Ureter (tissue), 1 donor: ENCODE data around the gene CAMK2B. TPM values are rescaled to one million over a fixed set of nuclear protein-coding genes. Genes with fewer than 3 reads are reported as not detected.

Source experiments
- DNase-seq: peaks from one replicate; pipeline ENCODE4 v3.0.0-alpha.2; 2020; ENCODE audit warnings: low spot score
- total RNA-seq: library from RNA; stranded (reverse); gene quantifications from one replicate; pipeline ENCODE4 v1.2.4, GENCODE V29; 2023
- donor health status: DM: yes; HTN: yes; CAD: no.

The CAMK2B gene
- total RNA-seq, 1 donor from 2014 or later = not detected

DNA sequence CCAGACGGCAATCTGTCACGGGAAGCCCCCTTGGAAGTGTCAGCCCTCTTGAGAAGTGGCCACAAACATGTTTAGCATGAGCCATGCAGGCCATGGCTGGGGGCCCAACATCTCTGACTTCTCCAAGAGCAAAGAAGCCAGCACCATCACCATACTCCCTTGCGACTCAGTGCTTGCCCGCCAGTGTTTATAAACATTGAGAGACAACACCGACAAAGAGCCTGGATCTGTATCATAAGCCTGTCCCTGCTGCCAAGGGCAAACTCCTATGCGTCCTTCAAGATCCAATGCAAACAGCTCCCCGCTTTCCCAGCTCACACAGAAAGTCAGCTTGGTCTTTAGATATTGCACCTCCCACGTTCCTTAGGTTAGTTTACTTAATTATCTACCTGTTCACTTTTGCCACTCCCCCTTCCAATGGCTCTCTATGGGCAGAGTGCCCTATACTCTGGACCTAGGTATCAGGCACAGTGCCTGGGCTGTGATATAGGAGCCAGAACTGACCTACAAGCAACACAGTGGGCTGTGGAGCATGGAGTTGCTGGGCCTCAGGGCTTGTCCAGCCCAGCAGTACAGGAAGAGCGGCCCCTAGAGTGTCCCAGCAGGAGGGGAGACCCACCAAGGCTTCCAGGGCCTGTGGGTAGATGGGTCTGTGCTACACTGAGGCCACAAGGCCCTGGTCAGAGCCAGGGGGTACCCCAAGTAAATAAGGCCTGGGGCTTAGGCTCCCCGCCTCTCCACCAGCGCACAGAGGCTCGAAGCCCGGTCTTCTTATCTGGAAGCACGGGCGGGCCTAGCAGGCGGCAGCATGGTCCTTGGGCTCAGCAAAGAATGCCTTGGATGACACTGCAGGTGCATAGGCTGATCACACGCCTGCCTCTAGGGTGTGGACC, 37.7 kb downstream of the CAMK2B start:
- DNase-seq = peak; percentile 40

DNA sequence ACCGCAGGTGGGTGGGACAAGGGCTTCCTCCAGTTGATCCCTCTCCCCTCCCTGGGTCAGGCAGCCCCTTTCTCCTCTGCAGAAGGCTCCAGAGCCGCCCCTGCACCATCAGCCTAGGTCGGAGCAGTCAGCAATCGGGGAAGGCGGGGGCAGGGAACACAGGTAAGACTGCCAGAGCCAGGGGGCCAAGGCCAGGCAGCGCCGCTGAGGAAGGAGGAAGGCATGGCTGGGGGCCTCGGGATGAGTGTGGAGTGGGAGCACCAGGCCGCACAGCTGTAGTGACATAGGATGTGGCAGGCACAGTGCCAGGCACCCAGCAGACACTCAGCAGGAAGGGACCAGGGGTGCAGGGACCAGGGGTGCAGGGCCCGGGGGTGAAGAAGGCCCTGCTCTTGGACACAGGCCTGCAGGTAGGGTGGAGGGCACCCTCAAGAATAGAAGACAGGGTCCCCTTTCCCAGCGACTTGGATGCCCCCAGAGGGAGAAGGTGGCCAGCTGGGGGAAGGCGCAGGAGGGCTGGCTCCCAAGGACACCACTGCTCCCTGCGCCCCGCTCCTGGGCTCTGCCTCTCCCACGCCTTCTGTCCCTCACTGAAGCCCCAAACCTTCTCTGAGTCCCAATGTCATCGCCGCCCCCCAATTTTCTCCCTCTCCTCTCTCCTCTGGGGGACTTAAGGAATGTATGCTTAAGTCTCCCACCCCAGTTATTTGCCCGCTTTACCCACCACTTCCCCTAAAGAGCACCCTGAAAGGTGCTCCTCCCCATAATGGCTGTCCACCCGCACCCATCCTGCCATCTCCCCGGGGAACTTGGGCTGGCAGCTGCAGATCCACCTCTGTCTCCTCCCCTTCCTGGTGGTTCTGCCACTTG, 38.5 kb downstream of the CAMK2B start:
- peak; percentile 38 for DNase-seq

DNA sequence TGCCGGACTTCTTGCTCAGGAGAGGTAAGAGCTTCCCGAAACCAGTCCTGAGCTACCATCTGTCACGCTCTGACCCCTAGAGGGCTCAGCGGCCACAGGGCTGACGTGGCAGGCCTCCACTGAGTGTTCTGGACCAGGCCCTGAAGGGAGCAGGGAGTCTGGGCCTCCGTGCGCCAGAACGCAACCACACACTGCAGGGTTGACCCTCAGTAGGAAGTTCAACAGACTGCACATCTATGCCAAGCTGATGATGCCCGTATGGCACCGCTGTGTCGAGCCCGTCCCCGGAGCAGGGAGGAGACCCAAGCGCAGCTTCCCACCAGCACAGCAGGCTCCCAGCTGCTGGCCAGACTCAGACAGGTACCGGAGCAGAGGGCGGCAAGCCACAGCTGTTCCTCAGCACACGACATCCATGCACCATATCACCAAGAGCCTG, 39.2 kb downstream of the CAMK2B start:
- peak; percentile 36 for DNase-seq

DNA sequence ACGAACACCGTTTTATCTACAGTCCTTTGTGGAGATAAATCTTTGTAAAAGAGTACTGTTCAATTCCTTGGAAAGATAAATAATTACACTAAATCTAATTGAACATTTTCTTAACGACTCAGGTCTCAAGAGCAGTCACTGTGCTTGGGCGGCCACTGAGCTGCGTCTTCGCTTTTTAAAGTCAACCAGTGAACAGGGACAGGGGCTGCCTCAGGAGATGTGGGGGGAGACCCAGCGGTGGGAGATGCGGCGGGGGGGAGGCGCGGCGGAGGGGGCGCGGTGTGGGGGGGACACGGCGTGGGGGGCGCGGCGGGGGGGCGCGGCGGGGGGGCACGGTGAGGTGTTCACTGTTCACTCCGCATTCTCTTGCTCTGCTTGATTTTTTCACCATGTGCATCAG, 39.8 kb downstream of the CAMK2B start:
- DNase-seq = peak; percentile 20

DNA sequence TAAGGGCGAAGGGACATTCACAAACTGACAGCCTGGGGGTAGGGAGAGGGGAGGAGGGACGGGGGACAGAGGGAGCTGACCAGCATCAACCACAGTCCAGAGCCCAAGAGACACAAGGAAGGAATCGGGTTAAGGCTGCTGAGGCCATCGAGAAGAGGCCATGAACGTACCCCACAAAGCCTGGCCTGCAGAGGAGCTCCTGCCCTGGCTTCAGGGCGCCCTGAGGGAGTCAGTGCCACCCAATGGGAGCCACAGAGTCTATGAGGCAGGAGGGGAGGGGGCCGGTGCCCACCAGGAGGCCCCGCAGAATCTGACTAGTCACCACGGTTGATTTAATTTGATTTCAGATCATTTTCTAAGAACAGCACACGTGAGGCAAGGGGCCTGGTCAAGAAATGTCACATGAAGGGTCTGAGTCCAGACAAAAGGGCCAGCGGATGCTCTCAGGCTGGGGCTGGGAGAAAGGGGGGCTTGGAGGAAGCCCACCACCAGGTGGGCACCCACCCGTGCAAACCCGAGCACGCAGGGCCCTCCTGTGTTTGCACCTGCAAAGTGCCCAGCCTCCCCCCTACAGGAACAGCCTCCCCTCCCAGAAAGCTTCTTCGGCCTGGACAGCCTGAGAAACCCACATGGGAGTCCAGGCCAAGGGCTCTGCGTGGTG, 40.4 kb downstream of the CAMK2B start:
- DNase-seq = peak; percentile 36

DNA sequence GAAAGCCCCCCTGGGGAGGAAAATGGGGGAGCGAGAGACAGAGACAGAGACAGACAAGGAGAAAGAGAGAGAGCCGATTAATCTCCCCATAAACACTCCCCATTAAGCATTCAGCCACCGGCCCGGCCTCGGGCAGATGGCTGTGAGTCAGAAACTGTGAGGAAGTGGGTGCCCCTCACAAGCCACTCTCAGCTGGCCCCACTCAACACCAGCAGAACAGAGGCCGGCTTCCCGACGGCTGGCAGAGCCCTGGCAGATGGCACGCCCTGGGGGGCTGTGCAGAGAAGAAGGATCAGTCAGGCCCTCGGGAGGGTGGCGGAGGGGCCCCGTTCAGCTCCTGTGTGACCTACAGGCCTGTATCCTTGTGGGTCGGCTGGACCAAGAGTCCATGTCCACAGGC, 41.2 kb downstream of the CAMK2B start:
- DNase-seq = peak; percentile 41

DNA sequence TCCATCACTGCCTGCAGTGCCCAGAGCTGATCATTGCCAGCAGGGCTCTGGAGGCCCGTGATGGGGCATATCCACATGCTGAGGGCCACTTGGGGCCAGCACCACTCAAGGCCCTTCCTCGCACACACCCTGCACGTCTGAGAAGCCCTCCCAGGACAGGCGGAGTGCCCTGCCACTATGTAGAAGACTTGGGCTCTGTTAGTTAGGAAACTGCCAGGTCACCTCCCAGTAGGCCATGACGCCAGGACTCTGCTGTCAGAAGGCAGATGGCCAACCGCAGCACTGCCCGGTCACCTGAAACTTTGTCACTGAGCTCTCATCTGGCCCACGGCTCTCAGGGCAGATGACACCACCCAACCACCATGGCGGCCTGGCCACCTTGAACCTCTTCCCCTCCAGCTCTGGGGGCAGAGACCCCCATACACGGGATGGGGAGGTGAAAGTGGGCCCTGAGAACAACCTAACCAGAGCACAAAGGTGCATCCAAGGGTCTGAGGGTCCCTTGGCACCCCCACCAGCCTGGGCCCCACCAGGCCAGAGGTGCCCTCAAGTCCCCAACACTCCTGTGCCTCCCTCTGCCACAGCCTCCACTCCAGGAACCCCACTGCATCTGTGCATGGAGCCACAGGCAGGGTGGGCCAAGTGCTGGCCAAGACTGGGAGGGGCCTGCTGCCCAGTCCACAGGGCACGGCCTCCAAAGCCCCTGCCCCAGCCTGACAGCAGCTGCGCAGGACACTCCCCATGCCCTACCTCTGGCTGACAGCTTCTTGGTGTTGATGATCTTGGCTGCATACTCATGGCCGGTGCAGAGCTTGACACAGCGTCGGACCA, 41.8 kb downstream of the CAMK2B start:
- DNase-seq = peak; percentile 25

DNA sequence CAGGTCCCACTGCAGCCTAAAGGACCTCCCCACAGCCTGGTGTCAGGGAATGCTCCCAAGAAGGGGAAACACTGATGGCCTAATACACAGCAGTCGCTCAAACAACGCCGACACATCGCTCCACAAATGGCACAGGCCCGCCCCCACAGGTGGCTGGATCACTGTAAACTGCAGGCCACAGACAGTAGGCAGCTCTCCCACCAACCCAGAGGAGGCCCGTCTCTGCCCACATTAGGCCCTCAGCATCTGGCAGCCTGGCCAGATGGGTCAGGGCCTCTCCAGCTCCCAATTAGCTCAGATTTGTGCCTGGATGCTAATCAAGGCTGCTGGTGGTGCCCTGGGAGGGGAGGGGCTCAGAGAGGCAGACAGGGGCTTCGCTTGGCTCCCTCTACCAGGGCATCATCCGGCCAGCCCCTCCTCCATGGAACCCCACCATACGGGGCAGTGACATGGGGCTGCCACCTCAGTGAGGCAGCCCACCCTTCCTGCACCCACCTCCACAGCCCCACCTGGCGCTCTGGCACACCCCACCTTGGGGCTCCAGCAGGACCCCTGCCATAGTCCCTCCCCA, 42.7 kb downstream of the CAMK2B start:
- peak; percentile 36 for DNase-seq

DNA sequence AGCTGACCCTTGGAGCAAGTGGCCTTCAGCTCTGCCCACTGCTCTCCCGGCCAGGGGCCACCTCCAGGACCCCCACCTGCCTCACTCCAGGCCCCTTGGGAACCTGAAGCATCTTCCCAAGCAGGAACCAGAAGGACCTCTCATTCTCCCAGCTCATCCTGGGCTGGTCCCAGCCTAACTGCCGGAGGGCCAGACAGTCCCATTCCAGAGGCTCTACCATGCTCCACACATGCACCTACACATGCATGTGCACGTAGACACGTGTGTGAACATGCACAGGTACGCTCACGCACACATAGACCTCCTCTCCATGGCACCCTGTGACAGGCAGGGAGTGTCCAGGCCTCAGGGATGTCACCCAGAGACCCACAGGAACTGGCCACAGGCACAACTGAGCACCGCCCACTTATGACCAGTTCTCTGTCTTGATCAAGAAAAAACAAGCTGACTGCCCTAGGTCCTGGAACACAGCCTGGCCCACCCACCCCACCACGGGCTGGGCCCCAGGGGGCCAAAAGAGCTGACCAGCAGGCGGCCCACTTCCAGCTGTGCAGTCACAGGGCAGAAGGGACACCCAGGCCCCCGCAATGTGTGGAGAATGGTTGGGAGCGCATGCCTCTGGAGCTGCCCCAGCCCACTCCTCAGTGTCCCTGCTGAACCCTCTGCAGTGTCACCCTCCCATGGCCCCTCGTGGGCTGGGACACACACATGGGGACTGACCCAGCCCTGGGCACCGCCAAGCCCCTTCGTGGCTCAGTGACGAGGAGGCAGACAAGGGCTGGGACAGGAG, 43.4 kb downstream of the CAMK2B start:
- peak; percentile 40 for DNase-seq

DNA sequence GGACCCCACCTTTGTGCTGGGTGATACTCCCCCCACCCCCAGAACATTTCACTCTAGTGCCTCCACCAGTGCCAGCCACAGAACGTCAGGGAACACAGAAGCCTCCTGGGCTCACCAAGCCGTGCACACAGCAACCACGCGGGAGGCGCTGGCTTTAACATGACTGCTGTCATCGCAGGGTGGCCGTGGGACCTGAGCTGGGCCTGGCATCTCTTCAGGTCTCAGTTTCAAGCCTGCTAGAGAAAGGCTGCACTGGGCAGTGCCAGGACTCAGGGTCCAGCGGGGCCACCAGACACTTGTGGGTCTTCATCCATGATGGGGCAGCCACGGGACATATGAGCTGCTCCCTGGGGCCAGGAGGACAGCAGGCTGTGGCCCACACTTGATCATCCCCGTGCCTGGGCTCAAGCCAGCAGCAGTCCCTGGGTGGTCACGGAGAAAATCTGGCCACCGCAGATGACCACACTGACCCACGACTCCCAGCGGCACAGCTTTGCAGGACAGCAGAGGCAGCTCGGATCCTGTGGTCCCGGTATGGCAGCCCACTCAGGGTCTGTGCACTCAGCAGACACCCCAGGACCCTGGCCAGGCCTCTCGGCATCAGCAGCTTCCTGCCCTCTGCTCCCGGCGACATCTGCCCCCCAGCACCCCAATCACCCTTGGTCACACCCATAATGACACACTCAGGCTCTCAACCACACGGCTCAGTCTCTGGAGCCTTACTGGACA, 44.2 kb downstream of the CAMK2B start:
- peak; percentile 36 for DNase-seq

DNA sequence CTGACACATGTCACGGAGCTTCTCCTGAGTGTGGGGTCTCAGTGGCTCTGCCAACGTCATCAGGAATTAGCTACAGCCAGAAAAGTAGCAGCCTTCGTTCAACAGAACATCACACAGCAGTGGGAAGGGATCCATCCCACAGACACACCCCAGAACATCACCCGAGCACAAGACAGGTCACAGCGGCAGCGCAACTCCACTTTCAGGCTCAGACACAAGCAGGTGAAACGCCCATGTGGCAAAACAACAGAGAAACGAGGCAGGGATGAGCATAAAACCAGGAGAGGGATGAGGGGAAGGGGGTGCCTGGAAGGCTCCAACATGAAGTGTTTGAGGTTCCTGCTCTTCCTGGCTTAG, 44.8 kb downstream of the CAMK2B start:
- no peak for DNase-seq

DNA sequence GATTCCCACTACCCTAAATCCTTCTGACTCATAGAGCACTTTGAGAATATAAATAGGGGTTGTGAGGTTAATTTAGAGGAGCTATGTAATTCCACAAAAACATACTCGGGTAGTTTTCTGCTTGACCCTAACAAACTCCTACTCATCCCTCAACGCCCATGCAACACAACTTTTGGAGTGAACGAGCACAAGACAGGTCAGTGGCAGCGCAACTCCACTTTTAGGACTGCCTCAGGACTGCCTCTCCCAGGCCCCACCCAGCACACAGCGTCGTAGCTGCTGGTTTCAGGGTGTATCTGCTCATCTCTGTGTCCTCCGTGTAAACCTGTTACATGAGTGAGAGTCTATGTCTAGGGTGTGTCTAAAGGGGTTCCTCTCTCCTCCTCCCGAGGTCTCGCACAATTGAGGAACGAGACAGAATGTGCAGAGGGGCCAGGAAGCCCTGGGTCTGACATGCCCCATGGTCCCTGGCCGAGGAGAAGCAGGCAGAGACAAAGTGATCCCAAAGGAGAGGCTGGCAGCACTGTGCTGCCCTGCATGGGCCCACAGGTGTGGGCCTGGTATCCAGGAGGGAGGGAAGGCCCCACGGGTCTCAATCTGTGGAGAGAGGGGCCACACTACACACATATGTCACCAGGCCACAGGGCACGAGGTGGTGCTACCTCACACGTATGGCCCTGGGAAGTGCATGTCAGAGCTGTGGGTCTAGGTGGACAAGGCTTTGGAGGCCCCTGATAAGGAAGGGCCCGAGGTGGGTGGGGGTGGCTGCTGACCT, 45.5 kb downstream of the CAMK2B start:
- DNase-seq = peak; percentile 25

DNA sequence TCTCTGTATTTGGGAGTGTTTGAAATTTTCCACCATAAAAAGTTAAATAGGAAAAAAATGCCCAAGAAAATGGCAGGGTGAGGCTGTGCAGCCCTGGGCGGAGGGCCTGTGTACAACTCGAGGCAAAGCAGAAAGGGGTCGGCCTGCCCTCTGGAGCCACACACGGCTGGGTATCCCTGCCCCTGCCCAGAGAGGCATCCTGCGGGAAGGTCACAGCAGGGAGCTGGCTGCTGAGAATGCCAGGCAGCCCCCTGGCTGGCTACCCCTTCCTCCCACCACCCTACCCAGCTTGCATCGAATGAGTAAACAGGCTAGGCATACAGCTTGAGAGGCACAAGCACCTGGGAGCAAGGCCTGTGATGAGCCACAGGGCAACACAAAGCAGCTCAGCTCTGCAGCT, 46.1 kb downstream of the CAMK2B start:
- peak; percentile 17 for DNase-seq

DNA sequence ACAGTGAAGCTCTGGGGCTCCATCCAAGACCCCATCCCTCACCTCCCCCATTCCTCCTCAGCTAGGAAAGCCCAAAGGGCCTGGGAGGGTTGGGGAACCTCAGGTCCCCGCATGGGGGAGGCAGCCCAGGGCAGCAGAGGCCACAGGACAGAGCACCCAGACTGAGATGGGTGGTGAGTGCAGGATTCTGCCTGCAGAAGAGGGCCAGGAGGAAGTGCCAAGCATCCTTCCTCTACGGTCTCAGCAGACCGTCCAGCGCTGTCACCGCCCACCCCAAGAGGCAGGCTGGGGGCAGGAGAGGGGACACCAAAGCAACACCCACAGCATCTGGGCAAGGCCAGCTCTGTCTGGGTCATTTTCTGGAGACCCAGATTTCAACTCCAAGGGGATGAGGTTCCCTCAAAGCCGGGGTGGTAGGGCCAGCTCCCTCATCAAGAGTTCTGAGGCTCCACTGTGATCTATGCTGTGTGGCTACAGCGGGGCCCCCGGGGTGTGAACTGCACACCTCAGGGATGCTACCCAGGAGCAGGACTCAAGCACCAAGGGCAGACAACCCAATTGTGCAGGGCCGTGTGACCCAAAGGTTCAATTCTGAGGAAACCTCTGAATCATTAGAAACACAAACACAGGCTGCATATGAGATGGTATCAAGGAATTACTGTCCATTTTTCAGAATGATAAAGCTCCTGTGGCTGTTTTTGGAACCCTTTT, 46.8 kb downstream of the CAMK2B start:
- peak; percentile 20 for DNase-seq

DNA sequence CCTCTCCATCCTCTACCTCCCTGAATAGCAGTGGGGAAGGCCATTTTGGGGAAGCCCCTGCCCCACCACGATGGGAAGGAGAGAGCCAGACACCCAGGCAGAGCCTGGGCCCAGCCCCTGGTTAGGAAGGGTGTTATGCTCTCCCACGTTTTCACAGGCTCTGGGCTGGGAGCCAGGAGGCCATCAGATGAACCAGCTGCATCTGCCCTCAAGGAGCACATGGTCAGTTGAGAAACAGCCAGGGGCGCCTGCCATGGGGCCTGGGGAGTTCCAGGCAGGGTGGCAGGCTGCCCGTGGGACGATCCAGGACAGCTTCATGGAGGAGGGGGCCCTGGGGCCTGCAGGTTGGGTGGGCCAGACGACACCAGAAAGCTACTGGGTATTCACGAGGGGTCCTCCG, 47.5 kb downstream of the CAMK2B start:
- DNase-seq = no peak

DNA sequence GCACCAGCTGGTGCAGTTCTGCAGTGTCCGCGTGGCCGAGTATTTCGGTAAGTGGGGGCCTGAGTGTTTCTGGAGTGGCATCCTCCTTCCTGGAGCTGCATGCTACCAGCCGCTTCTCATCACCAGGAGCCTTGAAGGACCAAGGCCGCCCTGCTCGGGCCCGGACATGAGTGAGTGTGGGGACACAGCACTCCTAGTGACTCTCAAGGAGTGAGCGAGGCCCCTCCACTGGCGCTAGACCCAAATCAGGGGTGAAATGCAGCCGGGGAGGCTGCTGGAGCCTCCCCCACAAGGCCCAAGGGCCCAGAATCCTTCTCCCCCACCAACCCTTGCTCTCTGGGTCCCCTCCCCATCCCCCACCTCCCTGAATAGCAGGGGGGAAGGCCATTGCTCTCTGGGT, 48.0 kb downstream of the CAMK2B start:
- no peak for DNase-seq

DNA sequence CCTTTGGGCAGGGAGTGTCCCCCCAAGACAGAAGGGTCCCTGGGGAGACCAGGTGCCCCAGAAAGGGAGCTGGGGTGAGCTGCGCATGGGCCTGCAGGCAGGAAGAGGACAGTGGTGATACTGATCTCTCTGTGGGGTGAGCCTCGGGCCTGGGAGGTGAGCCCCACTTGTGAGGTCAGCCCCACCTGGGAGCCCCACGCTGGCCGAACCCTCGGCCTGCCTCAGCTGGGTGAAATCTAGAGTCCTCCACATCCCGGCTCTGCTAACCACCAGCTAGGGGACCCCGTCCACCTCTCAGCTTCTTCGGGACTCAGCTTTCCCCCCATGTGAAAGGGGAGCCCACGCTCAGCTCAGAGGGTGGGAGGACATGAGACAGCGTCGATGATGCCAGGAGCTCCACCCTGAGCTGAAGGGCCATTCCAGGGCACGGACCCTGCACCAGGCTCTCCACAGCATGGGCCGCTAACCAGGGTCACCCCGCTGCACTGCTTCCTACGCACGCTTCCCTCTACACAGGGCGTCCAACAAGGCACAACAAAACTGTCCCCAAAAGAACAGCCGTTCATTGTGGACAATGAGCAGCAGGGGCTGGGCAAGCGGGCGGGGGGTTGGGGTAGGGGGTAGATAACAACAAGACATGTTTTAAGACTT, 48.7 kb downstream of the CAMK2B start:
- DNase-seq = no peak
